ENCODE measurements around the gene OTOP2.
"Not testable (repeated sequence)": the region's sequence is repeated elsewhere in the genome, so short reads cannot be mapped to it uniquely, and the experiment has no call there.

OTOP2 gene

DNA sequence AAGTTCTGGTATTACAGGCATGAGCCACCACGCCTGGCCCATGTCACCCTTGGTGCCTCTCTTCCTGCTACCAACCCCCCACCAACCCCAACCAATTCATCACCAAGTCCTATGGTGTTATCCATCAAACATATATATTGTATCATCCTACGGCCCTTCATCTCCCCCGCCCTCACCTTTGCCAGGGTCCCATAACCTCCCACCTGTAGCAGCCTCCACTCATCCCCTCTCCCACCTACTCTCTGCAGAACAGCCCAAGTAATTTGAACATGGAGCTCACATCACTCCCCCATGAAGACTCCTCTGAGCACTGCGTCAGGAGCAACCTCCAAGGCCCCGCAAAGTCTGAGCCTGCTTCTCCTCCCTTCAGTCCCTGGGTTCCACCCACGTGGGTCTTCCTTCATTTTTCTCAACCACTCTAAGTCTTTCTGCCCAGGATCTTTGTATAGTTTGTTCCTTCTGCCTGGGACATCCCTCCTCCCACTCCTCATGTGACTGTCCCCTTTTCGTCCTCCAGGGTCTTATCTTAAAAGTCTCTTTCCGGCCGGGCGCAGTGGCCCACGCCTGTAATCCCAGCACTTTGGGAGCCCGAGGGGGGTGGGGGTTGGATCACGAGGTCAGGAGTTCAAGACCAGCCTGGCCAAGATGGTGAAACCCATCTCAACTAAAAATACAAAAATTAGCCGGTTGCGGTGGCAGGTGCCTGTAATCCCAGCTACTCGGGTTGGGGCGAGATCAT, 55.5 kb downstream of the OTOP2 start:
- in situ Hi-C loops (cut with MboI; ENCODE audit: low sequenced_read_pairs, unreplicated experiment), result no loop called here
- TF ChIP-seq, protein P1, sequence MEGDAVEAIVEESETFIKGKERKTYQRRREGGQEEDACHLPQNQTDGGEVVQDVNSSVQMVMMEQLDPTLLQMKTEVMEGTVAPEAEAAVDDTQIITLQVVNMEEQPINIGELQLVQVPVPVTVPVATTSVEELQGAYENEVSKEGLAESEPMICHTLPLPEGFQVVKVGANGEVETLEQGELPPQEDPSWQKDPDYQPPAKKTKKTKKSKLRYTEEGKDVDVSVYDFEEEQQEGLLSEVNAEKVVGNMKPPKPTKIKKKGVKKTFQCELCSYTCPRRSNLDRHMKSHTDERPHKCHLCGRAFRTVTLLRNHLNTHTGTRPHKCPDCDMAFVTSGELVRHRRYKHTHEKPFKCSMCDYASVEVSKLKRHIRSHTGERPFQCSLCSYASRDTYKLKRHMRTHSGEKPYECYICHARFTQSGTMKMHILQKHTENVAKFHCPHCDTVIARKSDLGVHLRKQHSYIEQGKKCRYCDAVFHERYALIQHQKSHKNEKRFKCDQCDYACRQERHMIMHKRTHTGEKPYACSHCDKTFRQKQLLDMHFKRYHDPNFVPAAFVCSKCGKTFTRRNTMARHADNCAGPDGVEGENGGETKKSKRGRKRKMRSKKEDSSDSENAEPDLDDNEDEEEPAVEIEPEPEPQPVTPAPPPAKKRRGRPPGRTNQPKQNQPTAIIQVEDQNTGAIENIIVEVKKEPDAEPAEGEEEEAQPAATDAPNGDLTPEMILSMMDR (IDR thresholded peaks at IDR 0.05; ENCODE audit: borderline replicate concordance, control extremely low read depth, extremely low read depth, insufficient read depth, missing control alignments), result no peak

DNA sequence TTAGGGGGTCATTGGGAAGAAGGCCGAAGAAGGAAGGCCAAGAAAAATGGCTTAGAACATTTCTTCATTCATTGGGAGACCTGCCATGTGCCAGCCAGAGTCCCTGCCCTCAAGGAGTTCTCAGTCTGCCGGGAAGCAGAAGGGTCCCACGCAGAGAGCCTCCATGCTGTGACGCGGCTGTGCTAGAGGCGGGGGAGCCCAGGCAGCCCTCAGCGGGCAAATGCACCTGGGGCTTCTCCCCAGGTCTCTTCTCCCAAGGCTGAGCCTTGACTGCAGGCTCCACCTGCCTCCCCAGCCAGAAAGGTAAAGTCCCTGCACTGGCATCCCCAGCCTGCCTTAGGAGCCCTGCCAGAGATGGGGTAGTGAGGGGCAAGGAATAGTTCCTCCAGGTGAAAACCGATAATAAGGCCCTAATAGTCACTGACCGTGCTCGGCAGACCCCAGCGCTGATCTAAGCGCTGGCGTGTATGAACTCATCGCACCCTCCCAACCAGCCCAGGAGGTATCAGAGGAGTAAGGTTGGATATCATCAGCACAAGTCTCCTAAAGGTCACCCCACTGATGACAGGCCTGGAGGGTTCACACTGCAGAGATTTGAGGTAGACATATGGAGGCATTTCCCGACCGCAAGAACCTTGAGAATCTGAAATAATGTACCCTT, 57.4 kb downstream of the OTOP2 start:
- in situ Hi-C loops (cut with MboI; ENCODE audit: low sequenced_read_pairs, unreplicated experiment), result no loop called here
- DNase-seq (ENCODE audit: low spot score), result no peak
- TF ChIP-seq, protein P1 (IDR thresholded peaks at IDR 0.05; ENCODE audit: borderline replicate concordance, control extremely low read depth, extremely low read depth, insufficient read depth, missing control alignments), result no peak

More for the DNA sequence above, 55.5 kb downstream of the OTOP2 start:
- no peak for DNase-seq (ENCODE audit: low spot score)

DNA sequence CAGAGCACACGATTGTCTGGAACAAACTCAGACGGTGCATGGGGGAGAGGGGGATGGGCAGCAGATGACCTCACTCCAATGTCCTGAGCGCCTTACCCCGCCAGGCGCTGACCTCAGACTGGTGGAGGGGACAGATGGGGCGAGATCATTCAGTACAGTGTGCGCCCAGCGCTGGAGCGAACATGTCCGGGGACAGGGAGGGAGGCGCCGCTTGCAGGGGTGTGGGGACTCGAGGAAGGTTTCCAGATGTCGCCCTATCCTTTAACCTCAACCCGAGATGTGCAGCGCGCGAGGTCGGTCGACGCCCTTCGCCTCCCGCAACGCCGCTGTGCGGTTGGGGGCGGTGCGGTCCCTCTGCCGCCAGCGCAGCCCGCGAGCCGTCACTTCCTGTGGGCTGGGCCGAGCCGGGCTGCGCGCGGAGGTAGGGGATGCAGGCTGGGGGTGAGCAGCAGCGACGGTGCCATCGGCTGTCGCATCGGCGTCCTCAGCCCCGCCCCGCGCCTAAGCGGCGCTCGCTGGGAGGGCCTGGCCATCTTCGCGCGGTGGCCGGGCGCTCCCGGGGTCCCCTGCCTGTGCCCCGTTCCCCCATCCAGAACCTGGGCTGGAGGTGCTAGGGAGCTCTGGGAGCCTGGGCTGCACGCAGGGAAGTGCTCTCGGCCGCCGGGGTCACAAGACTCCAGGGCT, 58.0 kb downstream of the OTOP2 start:
- TF ChIP-seq, protein P1 (IDR thresholded peaks at IDR 0.05; ENCODE audit: borderline replicate concordance, control extremely low read depth, extremely low read depth, insufficient read depth, missing control alignments), result no peak
- in situ Hi-C loops (cut with MboI; ENCODE audit: low sequenced_read_pairs, unreplicated experiment), result no loop called here
- peak; percentile 84 for DNase-seq (ENCODE audit: low spot score)

DNA sequence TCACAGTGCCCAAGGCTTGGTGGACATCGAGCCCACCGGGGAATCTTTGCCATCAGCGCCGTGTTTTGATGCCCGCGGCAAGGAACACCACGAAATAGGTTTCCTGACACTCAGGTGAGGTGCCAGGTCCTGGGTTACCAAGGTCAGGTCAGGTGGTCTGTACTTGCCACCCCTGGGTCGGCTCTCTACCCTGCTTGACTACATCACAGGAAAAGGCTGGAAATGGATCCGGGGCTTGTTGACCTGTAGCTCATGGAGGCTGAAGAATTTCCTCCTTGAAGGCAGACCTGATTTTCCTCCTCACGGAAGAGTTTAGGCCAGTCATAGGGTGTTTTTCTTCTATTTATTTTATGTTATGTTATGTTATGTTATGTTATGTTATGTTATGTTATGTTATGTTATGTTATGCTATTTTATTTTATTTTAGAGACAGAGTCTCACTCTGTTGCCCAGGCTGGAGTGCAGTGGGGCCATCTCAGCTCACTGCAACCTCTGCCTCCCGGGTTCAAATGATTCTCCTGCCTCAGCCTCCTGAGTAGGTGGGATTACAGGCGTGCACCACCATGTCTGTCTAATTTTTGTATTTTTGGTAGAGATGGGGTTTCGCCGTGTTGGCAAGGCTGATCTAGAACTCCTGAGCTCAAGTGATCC, 58.7 kb downstream of the OTOP2 start:
- DNase-seq (ENCODE audit: low spot score), result not testable (repeated sequence)

More for the DNA sequence above, 58.7 kb downstream of the OTOP2 start:
- in situ Hi-C loops (cut with MboI; ENCODE audit: low sequenced_read_pairs, unreplicated experiment), result not testable (repeated sequence)
